ENCODE measurements around the gene CCDC69.
A peak's percentile ranks its signal among the peaks of the same experiment; 100 is the strongest.

The CCDC69 gene

DNA sequence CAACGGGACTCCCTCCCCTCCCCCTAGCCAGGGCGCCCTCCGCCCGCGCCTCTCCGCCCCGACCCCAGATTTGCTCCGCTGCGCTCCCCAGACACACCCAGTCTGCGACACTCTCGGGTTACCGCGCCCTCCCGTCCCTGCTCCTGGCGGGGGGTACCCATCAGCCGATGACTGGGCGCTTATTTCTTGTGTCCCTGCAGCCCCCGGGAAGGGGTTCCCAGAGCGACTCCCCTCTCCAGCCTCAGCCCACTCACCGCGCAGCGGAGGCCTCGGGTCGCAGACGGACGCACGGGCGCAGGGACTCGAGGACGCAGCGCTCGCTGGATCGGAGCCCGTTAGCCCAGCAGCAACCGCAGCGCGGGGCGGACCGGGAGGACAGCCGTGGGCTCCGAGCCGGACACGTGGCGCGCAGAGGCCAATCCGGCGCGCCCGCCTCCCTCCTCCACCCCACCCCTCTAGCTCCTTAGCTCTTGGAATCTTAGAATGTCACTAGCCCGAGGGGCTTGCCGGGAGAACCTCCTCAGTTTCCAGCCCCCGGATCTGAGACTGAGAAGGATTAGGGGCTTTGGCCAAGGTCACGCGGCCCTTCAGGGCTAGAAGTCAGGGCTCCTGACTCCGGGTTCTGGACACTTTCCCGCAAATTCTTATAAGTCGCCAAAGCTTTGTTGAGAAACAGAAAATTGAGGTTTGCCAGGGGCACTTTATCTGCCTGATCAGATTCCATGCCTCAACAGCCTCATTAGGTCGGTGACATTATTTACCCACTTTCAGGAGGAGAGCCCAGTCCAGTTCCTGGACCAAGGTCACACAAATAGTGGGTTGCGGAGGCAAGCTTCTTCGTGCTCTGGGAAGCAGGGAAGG lies 66.2 kb downstream of the CCDC69 start, which contains the start of gene ANXA6:
TSS of gene ANXA6 (minus strand) at position 354 of the 861 bp plus-strand sequence. CDS start 9,878 bp downstream, outside the sequence.
- DNase-seq, result peak; percentile 16

DNA sequence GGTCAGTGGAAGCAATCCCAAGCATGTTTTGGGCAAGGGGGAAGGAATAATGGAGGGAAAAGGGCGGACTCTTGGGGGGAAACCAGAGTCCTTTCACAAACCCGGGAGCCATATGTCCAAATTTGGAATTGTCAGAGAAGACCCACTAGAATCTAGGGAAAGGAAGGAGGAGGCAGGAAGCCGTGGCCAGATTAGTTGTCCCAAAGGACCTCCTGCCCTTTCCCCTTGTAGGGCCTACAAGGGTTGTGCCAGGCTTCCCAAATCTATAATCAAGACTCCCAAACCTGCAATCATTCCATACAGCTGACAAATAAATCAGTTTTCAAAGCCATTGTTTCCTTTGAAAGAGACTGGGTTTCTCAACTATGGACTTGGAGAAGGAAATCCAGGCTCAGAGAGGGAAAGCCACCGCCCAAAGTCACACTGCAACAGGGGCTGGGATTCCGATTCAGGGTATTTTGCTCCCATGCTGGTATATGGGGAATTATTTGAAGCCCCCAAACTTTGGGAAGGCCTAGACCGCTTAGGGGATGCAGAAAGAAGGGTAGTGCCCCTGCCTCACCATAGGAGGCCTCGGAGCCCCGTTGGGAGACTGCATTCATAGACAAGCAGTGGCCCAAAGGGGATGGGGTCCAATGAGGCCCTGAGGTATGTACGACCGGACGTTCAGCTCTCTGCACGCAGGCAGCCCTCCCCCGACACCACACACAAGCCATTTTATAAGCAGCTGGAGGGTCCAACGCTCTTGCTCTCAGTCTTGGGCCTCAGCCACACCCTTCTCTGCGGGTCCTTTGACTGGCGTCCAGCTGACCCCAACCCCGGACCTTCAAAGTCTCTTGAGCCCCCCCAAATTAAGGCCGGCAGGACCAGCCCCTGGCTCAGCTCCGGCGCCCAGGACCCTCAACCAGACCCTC lies 67.1 kb downstream of the CCDC69 start:
- DNase-seq, result no peak

GRCh38 chr5:151155775-151156506 lies 68.0 kb downstream of the CCDC69 start:
- peak; percentile 11 for DNase-seq

DNA sequence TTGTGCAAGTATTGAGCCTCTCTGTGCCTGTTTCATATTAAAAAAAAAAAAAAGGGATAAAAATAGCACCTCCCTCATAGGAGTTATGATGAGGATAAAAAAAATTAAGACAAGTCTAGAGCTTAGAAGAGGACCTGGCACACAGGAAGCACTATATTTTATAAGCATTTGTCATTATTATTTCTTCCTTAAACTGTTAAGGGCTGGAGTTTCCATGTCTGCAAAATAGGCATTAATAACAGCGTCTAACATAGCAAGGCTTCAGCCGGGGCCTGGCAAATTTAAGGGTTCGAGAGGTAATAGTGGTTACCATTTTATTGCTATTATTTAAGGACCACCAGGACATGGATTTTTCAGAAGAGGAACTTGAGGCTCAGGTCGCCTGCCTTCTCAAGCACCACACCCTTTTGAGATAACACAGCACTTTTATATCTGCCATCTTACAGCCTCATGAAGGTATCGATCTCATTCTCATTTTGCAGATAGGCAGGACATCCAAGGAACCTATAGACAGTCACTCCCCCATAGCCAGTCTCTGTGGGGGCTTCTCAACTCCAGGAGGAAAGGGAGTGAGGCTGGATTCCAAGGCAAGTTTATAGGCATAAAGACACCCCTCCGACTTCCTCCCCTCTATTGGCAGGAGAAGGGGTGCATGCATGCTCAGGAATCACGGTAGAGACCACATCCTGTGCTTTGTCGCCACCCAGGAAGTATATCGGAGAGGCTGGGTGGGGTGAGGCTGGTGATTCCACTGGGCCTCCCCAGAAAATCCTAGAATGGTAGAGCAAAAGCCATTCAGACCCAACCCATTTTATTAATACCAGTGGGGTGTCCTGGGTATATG lies 68.7 kb downstream of the CCDC69 start:
- no peak for DNase-seq

DNA sequence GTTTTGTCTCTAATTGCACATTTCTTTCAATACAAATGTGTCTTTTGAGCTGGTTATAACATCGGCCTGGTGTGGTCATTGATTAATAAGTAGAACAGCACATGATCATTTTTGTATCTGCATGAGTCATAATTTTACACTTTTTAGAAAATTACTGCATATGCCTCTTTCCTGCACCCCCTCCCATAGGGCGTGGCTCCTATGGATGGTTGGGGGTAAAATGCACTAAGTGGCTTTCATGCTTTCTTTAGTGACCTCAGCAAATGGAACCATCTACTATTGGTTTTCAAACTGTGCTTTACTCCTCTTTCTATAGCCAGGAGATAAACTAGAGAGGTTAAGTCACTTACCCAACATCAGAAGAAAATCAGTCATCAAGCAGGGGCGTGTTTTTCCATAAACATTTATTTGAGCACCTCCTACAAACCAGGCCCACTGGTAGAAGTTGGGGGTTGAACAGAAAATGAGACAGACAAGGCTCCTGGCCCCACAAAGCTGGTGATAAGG lies 70.1 kb downstream of the CCDC69 start:
- DNase-seq, result no peak

GRCh38 chr5:151153300-151153699 lies 70.6 kb downstream of the CCDC69 start:
- DNase-seq, result no peak

DNA sequence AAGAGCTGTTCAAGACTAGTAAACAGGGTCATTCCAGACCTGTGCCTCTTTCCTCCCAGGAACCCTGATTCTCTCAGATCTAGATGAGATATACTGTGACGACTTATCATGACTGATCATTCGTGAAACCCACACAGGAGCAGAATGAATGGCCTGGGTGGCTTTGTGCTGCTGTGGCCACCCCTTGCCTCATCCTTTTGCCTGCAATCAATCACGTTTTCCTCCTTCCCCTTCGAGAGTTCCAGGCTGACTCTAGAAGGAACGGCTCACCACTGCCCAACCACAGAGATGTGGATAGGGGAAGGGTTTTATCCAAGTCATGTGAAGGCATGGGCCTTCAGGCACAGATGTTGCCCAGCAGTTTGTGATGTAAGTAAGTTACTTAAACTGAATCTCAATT lies 72.1 kb downstream of the CCDC69 start:
- DNase-seq, result no peak

DNA sequence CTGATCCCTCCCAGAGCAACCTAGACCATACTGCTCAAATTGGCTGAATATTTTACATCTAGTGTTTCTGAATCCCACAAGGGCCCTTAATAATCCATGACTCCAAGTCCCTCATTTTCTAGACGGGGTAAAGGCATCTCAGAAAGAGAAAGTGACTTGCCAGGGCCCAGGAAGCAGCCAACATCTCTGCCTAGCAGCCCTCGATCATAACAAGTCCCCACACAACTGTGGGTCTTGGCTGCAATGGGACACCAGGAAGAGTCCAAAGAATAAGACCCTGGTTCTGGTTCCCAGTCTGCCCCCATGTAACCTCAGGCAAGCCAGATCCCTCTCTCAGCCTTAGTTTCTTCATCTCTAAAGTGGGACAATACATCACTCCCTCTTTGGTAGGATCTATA lies 72.6 kb downstream of the CCDC69 start:
- DNase-seq, result no peak

GRCh38 chr5:151150471-151151262 lies 73.2 kb downstream of the CCDC69 start:
- peak; percentile 31 for DNase-seq

DNA sequence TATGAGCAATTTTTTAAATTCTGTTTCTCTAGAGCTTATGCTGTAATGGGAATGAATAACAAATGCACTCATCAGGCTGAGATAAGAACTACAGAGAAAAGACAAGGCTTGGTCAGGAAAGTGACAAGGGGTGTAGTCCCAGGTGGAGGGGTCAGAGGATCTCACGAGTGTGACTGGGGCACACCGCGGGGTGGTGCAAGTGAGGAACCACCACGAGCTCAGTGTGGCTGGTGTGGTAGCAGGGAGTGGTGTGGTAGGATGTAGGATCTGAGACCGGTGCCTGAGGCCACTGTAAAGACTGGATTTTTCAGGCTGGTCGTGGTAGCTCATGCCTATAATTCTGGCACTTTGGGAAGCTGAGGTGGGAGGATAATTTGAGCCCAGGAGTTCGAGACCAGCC lies 75.3 kb downstream of the CCDC69 start:
- DNase-seq, result no peak

- DNase-seq, result no peak
Measured at GRCh38 chr5:151147033-151147432, 76.9 kb downstream of the CCDC69 start.

GRCh38 chr5:151146061-151146460 lies 77.8 kb downstream of the CCDC69 start:
- no peak for DNase-seq

- DNase-seq, result no peak
Measured at GRCh38 chr5:151144922-151145321, 79.0 kb downstream of the CCDC69 start.

DNA sequence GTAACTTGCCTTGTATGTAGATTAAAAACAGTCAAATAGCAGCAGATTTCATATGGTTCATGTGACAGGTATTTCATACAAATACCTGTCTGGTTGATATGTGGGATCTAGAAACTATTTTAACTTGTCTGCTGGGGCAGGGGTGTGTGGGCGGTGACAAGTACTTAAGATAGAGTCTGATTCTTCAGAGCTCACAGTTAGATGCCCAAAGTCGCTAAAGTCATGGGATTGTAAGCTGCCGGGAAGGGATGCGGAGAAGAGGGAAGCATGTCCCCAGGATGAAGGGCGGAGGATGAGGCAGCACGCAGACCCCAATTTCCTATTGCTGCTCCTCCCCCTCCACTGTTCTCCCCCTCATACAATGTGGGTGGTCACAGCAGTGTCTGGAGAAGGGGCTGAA lies 79.6 kb downstream of the CCDC69 start:
- DNase-seq, result no peak

DNA sequence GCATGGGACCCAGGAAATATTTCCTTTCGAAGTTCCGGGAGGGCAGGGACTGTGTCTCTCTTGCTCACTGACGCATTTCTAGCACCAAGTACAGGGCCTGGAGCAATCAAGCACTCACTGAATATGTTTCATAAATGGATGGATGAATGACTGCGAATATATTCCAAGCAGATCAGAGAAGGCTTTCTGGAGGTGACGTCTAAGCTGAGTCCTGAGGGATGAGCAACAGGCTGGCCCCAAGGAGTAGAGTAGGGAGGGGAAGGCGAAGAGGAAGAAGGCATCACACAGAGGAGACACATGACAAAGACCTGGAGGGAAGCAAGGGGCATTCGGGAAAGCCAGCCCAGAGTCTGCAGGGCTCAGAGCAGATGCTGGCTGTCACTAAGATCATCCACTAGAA lies 80.2 kb downstream of the CCDC69 start:
- DNase-seq, result no peak

- no peak for DNase-seq
Measured at GRCh38 chr5:151142933-151143332, 81.0 kb downstream of the CCDC69 start.

DNA sequence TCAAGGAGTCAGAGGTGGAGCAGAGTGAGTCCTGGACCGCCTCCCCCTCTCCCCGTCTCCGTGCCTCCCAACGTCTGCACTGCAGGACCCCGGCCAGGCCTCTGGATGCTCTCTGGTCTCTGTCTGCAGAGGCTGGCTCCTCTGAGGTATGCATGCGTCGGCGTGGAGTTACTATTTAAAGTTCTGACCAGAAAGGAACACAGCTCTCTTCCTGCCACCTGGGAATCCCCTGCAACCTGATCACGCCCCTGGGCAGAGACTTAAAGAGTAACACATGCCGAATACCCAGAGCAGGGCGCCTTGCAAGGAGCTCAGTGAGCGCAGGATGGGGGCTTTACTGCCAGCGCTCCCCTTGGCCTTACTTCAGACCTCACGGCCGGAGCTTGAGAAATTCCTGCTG lies 82.4 kb downstream of the CCDC69 start:
- DNase-seq, result no peak

- no peak for DNase-seq
Measured at GRCh38 chr5:151140686-151141459, 83.0 kb downstream of the CCDC69 start.

DNA sequence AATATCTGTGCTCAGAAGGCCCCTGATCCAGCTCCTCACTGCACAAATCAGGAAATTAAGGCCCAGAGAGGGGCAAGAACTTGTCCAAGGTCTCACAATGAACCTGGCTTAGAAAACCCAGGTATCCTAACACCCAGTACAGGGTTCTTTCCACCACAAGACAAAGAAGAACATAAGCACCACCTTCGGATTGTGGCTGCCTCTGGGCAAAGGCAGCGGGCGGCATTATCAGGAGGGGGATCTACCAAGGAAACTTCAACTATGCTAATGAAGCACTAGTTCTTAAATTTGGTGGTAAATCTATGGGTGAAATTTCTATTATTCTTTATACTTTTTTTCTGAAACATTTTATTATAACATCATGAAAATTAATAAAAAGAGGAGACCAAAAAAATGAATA lies 84.2 kb downstream of the CCDC69 start:
- no peak for DNase-seq

DNA sequence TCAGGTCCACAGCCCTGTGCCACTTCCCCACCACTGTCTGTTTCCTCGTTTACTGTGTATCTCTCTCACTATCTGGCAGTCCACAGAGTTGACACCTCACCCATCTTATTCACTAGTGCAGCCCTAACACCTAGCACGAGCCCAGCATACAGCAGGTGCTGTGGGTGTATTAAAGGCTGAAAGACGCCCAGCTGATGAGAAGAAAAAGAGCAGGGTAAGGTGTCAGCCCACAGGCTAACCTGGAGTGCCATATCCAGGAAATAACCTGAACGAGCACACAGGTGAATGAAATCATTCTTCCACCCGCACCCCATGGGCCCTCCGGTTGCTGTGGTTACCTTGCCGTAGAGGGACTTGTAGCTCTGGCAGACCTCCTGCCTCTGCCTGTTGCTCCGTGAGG lies 84.9 kb downstream of the CCDC69 start:
- peak; percentile 43 for DNase-seq
